GM12801 (cell line): Measurements from ENCODE around the gene PHPT1.

ENCODE experiments used
- CTCF ChIP-seq: IDR thresholded peaks from one replicate; pipeline ENCODE4 v1.5.1; 2011; ENCODE audit warnings: control low read depth; ENCODE audit not compliant: insufficient read length; ENCODE audit errors: extremely low read depth

Gene PHPT1

GRCh38 chr9:136867917-136868316, 18.7 kb downstream of the PHPT1 start:
- TF ChIP-seq CTCF: no peak

- no peak for TF ChIP-seq CTCF
Observed at GRCh38 chr9:136868644-136869043, 19.4 kb downstream of the PHPT1 start.

- TF ChIP-seq CTCF: no peak
Observed at GRCh38 chr9:136875155-136875554, 25.9 kb downstream of the PHPT1 start.

- no peak for TF ChIP-seq CTCF
Observed at GRCh38 chr9:136876476-136876875, 27.3 kb downstream of the PHPT1 start.

GRCh38 chr9:136880651-136881050, 31.4 kb downstream of the PHPT1 start:
- TF ChIP-seq CTCF: no peak

- no peak for TF ChIP-seq CTCF
Observed at GRCh38 chr9:136881691-136882108, 32.5 kb downstream of the PHPT1 start.

GRCh38 chr9:136882109-136882946, 33.1 kb downstream of the PHPT1 start:
- TF ChIP-seq CTCF: no peak
